HL-60/S4 treated with retinoic acid at 250 ng/mL for 4 days and 3 days (cell line): ENCODE results near the gene SEC22B.
"Not testable (repeated sequence)": the region's sequence is repeated elsewhere in the genome, so short reads cannot be mapped to it uniquely, and the experiment has no call there.

Source experiments
- in situ Hi-C: fragments of 300-500 bp; cut with MboI; formaldehyde crosslinking; loops from 2 replicates; pipeline ENCODE4 v1.7.0; 2022; ENCODE audit warnings: low sequenced_read_pairs

The SEC22B gene

DNA sequence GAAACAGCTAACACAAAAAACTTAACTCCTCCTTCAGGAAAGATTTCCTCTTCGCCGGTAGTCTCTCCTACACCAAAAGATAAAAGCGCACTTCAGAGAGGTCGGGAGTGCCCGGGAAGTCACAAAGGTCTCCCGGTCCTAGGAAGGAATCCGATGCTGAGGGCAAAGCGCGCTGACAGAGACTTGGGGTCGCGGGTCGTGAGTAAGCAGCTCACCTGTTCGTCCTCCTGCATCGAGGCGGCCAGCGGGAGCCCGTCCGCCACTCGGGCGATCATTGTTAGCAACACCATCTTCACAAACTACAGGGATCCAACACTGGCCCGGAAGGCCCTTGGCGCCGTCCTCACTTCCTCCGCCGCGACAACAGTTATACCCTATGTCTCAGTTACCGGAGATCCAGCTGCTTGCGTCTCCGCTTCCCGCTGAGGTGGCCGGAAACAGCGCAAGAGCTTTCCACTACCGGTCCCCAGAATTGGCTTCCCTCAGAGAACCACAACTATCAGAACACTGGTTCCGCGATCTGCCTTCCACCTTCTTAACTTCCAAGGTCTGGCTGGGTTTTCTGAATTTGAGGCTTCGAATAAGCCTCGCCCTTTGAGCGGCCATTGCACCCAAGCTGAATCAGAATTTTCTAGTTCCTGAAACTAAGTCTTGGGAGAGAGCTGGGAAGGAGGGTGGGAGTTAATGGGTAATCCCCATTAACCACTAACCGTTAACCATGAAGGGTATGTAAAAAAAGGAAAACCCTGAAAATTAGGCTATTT, at the start of gene SEC22B:
TSS of gene SEC22B (minus strand) at position 429 of the 764 bp plus-strand sequence. CDS start at position 290, 139 bp downstream.
- in situ Hi-C loops, result no loop called here

DNA sequence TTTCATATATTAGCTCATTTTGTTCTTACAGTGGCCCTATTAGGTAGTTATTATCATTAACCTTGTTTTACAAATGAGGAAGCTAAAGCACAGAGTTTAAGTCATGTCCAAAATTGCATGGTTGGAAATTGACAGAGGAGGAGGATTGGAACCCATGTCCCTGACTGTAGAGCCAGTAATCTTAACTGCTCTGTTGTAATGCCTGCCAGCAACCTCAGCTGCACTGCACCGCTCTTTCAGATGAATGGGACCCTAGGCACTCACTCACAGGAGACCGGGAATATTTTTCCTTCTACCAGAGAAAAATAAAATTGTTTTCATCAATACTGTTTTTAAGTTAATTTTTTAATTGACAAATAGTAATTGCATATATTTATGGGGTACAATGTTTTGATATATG, 41.6 kb upstream of the SEC22B start:
- in situ Hi-C loops, result not testable (repeated sequence)

DNA sequence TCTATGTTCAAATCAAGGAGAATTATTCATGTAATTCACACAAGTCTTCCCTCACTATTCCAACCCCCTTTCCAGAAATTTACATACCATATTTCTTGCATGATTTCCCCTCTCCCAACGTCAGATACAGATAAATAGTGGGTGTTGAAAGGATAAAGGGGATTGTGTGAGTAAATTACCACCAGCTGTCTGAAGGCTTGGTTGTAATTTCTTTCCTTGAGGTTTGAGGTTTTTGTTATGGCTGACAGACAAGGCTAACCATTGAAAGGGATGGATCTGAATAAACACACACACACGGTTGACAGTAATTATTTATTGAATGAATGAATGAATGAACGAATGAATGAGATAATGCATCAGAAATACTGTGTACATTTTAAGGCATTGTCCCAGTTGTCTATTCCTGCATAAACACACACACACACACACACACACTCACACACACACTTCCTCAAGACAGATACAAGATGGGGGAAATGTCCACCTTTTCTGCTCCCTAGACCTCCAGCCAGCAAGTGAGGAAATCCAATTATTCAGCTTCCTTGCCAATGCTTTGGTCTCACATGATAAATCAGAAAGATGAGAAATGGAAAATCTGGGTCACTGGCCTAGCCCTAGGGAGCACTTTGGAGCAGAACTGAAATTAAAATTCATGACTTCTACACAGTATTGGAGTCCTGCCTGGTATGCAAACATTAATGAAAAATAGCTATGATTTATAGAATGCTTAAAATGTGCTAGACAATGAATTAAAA, 41.0 kb upstream of the SEC22B start:
- in situ Hi-C loops, result not testable (repeated sequence)

DNA sequence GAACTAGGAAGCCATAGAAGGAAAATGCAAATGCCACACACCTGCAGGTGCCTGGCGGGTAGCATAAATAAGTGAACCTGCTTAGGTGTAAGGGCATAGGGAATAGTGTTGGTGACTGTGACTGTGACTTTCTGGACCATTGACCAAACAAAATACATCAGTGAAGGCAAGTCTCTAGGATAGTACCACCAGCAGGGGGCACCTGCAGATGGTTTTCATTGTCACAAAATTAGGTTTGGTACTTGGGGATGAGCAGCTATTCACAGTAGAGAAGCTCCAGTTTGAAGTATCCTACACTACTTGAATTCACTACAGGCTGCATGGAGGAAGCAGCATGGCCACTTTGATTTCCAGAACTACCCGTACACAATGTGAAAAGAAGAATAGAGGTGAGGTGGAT, 37.3 kb upstream of the SEC22B start:
- in situ Hi-C loops, result not testable (repeated sequence)

DNA sequence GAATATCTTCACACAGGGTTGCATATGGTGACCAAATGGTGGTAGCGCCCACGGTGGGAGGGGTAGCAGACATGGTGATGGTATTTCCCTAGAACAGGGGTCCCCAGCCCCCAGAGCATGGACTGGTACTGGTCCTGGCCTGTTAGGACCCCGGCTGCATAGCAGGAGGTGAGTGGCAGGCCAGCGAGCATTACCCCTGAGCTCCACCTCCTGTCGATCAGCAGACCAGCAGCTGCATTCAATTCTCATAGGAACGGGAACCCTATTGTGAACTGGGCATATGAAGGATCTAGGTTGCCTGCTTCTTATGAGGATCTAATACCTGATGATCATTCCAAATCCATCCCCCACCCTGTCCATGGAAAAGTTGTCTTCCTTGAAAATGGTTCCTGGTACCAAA, 34.4 kb upstream of the SEC22B start:
- in situ Hi-C loops, result not testable (repeated sequence)

DNA sequence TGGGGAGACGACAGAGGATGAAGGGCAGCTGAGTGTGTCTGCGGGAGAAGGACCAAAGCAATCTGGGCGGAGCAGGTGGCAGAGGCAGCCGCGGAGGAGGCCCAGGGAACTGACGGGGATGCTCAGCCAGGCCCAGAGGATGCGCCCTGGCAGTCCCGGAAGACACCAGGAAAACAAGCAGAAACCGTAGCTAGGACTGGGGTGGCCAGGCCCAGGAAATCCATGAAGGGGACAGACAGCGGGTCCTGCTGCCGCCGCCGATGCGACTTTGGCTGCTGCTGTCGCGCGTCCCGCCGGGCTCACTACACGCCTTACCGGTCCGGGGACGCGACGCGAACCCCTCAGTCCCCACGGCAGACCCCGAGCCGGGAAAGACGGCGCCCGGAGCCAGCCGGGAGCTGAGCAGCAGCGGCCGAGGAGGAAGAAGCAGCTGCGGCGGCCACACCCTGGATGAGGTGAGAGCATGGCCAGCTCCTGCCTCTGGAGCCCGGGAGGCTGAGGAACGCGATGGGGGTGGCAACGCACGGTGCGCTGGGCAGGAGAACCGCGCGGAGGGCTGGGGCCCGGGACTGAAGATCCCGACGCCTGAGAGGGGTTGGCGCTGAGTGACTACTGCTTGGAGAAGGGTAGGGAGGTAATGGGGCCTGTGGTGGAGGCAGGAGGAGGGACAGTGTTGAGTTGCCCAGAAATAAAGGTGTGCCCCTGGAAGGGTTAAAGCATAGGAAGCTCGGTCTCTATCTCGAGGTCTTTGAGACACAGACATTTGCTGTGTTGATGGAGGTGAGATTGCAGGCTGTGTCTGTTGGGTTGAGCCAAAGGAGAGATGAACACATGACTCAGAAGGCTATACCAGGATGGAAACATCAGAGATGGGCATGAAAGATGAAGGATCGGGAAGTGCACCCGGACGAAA, 20.8 kb upstream of the SEC22B start:
- in situ Hi-C loops, result not testable (repeated sequence)

DNA sequence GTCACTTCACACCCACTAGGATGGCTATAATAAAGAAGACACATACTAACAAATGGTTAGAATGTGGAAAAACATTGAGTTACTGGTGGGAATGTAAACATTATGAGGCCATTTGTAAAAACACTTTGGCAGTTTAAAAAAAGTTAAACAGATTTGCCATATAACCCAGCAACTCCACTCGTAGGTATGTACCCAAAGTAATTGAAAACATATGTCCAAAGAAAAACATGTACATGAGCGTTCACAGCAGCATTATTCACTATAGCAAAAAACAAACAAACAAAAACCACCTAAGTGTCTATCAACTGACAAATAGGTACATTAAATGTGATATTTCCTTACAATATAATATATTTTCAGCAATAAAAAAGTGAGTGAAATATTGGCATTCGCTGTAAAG, 12.3 kb upstream of the SEC22B start:
- in situ Hi-C loops, result not testable (repeated sequence)

DNA sequence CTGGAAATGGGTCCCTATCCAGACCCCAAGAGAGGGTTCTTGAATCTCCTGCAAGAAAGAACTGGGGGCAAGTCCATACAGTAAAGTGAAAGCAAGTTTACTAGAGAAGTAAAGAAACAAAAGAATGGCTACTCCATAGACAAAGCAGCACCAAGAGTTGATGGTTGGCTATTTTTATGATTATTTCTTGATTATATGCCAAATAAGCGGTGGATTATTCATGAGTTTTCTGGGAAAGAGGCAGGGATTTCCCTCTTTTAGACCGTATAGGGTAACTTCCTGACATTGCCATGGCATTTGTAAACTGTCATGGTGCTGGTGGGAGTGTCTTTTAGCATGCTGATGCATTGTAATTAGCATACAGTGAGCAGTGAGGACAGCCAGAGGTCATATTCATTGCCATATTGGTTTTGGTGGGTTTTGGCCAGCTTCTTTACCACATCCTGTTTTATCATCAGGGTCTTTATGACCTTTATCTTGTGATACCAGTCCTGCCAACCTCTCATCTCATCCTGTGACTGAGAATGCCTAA, 5.9 kb upstream of the SEC22B start:
- in situ Hi-C loops, result not testable (repeated sequence)

DNA sequence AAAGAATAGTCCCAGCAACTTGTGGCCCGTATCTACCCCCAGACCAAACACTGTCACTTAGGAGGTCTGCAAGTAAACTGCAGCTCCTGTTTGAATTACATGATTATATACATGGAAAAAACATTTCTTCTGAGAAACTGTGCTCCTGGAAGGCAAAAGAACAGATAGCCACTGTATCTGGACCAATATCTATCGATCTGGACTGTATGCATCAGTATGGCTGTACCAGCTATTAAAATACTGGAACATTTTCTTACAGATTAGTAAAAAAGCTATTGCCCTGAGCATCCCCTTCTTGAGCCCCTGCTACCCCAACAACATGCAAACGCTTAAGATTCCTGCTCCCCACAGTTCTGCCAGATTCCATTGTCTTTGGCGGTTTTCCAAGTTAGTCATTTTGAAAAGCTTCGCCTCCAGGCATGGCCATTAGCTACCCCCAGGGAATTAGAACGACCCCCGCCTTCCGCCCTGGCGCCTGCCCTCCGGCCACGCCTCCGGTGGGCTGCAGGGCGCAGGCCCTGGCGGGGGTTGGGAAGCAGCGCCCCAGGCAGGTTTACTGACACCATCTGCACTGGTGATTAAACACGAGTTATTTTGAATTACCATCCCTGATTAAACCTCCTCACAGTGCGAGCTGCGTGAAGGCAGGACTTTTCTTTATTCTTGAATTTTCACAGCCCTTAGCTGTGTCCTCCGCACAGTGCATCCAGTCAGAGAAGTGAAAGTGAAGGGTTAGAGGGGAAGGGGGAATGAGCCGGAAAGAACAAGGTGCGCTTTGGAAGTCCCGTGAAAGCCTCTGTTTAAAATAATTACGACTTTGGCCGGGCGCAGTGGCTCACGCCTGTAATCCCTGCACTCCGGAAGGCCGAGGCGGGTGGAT, 3.7 kb upstream of the SEC22B start:
- in situ Hi-C loops, result not testable (repeated sequence)

DNA sequence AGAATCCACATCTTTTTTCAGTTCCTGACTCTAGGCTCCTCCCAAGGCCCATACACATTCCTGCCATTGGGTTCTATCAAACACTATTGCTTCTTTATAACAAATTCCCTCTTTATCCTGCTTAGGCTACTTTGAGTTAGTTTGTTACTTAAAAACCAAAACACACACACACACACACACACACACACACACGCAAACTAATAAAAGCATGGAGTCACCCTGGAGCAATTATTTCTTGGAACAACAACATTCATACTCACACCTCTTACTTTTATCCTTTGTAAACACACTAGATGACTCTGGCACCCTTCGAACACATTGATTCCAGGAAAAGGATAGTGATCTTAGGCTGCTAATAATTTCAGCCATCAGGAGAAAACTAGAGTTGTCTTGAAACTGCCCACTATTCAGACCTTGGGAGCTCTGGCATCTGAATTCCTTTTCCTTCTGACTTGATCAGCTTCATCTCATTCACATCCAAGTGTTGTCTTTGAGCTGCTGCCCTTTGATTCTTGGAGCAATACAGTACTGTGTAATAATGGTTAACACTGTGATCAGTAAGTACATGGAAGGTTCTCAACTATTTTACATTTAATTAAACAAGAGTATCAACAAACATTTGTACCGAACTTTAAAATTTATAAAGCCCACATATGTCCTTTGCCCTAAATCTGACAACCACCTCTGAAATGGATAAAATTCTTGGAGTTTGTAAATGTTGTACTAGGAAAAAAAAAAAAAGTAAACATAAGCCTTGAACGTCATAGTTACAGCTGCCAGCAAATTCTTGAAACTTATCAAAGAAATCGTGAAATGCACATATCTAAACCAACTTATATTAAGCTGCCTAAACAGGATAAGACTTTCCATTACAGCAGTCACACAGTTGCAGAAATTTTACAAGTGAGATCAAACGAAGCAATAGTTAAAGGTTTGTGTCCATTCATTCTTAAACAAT, 2.8 kb upstream of the SEC22B start:
- in situ Hi-C loops, result no loop called here

DNA sequence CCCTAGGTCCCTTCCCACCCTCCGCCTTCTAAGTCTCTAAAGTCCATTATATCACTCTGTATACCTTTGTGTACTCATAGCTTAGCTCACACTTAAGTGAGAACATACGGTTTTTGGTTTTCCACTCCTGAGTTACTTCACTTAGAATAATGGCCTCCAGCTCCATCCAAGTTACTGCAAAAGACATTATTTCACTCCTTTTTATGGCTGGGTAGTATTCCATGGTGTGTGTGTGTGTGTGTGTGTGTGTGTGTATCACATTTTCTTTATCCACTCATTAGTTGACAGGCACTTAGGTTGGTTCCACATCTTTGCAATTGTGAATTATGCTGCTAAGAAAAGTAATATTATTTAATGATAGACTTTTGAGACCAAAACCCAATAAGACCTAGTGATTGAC, 1.7 kb upstream of the SEC22B start:
- in situ Hi-C loops, result not testable (repeated sequence)

DNA sequence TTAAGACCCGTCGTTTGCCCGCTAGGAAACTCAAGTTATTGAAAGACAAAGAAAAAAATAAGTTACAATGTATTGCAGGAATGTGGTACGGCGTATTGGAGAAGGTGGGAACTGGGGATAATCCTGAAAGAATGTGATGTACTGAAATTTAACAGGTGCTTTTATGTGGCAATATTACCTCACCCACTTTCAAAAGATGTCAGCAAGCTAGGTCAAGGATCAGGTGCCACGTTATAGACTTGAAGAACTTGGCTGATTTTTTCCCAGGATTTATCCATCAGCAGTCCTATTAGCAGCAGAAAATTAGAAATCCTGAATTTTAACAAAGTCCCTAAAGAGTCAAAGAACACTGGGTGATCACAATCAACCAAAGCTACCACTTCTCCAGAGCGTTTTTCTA, 632 bp downstream of the SEC22B start:
- in situ Hi-C loops, result not testable (repeated sequence)

DNA sequence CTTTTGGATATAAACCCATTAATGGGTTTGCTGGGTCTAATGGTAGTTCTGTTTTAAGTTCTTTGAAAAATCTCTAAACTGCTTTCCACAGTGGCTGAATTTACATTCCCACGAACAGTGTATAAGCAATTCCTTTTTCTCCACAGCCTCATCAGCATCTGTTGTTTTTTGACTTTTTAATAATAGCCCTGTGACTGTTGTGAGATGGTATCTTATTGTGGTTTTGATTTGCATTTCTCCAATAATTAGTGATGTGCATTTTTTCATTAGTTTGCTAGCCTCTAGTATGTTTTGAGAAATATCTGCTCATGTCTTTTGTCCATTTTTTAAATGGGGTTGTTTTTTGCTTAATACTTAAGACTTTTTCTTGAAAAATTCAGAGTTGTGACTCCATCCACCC, 11.6 kb downstream of the SEC22B start:
- in situ Hi-C loops, result not testable (repeated sequence)

DNA sequence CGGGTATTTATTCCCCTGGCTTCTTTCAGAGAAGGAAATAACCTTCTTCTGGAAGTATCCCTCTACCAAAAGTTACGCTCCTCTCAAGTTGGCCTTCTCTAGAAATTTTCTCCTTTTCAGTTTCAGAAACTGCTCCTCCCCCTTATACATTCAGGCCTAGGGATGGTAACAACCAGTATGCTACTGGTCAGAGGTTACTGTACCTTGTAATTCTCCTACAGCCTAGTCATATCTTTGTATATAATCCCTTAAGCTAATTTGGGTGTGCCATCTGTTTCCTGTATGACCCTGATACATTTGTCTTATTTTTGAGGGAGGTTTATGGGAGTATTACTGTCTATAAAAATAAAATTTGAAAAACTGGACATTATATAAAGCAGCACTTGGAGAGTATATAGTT, 14.3 kb downstream of the SEC22B start:
- in situ Hi-C loops, result not testable (repeated sequence)

DNA sequence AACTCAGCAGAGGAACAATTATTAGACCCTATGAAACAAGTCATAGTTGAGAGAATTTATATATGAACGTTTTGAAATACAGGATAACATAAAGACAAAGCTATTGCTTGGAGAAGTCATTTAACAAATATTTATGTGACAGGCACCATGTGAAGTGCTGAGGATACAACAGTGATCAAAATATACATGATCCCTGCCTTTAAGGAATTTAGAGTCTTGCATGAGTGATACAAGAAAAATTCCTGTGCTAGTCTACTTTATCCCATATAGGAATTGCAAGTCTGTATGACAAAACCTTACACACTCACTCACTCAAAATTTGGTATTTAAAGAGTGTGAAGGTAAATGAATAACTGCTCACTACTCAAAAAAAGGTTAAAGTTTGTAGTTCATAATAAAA, 17.8 kb downstream of the SEC22B start:
- in situ Hi-C loops, result not testable (repeated sequence)

DNA sequence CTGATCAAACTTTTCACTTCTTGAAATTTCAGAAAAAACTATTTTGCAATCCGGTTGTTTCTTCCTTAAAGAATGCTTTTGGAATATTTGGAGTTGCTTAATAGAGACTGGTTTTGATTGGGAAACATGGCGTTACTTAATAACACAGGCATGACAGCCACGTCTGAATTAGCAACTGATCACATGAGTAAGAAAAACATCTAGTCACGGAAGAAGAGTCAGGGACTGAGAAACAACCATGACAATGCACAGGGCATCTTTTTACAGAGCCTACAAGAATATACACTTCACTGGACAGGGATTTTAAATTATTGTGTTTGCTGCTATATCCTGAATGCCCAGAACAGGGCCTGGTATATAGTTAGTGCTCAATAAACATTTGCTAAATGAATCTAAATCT, 18.2 kb downstream of the SEC22B start:
- in situ Hi-C loops, result not testable (repeated sequence)

DNA sequence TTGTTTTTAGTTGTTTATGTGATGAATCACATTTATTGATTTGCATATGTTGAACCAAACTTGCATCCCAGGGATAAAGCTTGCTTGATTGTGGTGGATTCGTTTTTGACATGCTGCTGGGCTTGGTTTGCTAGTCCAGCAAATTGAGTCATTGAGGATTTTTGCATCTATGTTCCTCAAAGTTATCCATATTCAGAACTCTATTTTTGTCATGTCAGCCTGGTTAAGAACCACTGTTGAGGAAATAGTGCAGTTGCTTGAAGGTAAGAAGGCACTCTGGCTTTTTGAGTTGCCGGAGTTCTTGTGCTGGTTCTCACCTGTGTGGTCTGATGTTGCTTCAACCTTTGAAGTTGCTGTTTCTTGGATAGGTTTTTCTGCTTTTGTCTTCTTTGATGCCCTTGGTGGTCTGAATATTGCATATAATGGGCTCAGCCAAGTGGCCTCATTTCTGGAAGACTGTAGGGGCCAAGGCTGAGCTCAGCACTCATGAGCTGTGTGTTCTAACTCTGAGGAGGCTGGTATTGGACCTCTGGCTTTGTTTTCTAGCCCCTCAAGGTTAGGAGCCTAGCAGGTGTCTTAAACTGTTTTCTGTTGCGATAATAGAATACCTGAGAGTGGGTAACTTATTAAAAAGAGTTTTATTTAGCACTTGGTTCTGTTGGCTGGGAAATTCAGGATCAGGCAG, 26.0 kb downstream of the SEC22B start:
- in situ Hi-C loops, result not testable (repeated sequence)

DNA sequence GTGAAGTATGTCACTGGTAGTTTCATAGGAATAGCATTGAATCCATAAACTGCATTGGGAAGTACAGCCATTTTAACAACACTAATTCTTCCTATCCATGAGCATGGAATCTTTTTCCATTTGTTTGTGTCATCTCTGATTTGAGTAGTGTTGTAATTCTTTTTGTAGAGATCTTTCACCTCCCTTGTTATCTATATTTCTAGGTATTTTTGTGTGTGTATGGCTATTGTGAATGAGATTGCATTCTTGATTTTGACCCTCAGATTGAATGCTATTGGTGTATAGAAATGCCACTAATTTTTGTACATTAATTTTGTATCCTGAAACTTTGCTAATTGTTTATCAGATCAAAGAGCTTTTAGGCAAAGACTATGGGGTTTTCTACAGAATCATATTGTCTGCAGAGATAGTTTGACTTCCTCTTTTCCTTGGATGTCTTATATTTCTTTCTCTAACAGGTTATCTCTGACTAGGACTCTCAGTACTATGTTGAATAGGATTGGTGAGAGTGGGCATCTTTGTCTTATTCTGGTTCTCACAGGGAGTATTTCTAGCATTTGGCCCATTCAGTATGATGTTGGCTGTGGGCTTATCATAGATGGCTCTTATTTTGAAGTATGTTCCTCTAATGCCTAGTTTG, 26.8 kb downstream of the SEC22B start:
- in situ Hi-C loops, result not testable (repeated sequence)
